Pulmonary artery endothelial cell (primary cell): ENCODE data around the gene LIPF. TPM values are rescaled to one million over a fixed set of nuclear protein-coding genes. Genes with fewer than 3 reads are reported as not detected.
"Not testable (repeated sequence)": the region's sequence is repeated elsewhere in the genome, so short reads cannot be mapped to it uniquely, and the experiment has no call there.

Experiments
- DNase-seq: peaks from one replicate; pipeline ENCODE4 v3.0.0-alpha.2; 2011; ENCODE audit warnings: low read depth, low spot score
- total RNA-seq: library from RNA; depleted of rRNA; stranded (reverse); fragments of >200 nt; gene quantifications from 2 replicates; pipeline ENCODE4 v1.2.3, GENCODE V29; 2014

LIPF gene
- not detected in 2 replicates for total RNA-seq

GRCh38 chr10:88664142-88664541 lies at the start of gene LIPF:
Gene LIPF, plus strand, starts transcription at chr10:88664442. Its CDS starts 2,856 bp downstream, at chr10:88667298.
- DNase-seq: no peak

GRCh38 chr10:88616250-88616977 lies 47.8 kb upstream of the LIPF start:
- no peak for DNase-seq

- no peak for DNase-seq
Measured at GRCh38 chr10:88617772-88618300, 46.4 kb upstream of the LIPF start.

- no peak for DNase-seq
Measured at GRCh38 chr10:88618496-88618895, 45.7 kb upstream of the LIPF start.

GRCh38 chr10:88620441-88620840 lies 43.8 kb upstream of the LIPF start:
- no peak for DNase-seq

GRCh38 chr10:88623835-88624234 lies 40.4 kb upstream of the LIPF start:
- no peak for DNase-seq

GRCh38 chr10:88624840-88625239 lies 39.4 kb upstream of the LIPF start:
- DNase-seq: no peak

- DNase-seq: no peak
Measured at GRCh38 chr10:88640186-88640585, 24.1 kb upstream of the LIPF start.

GRCh38 chr10:88642209-88642608 lies 22.0 kb upstream of the LIPF start:
- DNase-seq: no peak

GRCh38 chr10:88642963-88643362 lies 21.3 kb upstream of the LIPF start:
- no peak for DNase-seq

GRCh38 chr10:88647061-88647615 lies 17.1 kb upstream of the LIPF start:
- peak; percentile 43 for DNase-seq

GRCh38 chr10:88651101-88651551 lies 13.1 kb upstream of the LIPF start:
- DNase-seq: peak; percentile 57

GRCh38 chr10:88652616-88653015 lies 11.6 kb upstream of the LIPF start:
- DNase-seq: no peak

- DNase-seq: no peak
Measured at GRCh38 chr10:88657901-88658300, 6.3 kb upstream of the LIPF start.

- DNase-seq: no peak
Measured at GRCh38 chr10:88659725-88660597, 4.3 kb upstream of the LIPF start.

GRCh38 chr10:88660598-88660884 lies 3.7 kb upstream of the LIPF start:
- DNase-seq: no peak

- no peak for DNase-seq
Measured at GRCh38 chr10:88661018-88661417, 3.2 kb upstream of the LIPF start.

- DNase-seq: no peak
Measured at GRCh38 chr10:88661577-88661976, 2.7 kb upstream of the LIPF start.

GRCh38 chr10:88663153-88663552 lies 1.1 kb upstream of the LIPF start:
- not testable (repeated sequence) for DNase-seq

- DNase-seq: no peak
Measured at GRCh38 chr10:88668465-88668864, 4.2 kb downstream of the LIPF start.

GRCh38 chr10:88670497-88670896 lies 6.3 kb downstream of the LIPF start:
- DNase-seq: no peak

GRCh38 chr10:88672041-88672440 lies 7.8 kb downstream of the LIPF start:
- no peak for DNase-seq
